Cardiac muscle cell (in vitro differentiated cells and primary cell): ENCODE data around the gene ERCC6L2. TPM values are rescaled to one million over a fixed set of nuclear protein-coding genes. Genes with fewer than 3 reads are reported as not detected.

Experiments used
- DNase-seq, 2 donors: peaks; one replicate each; pipeline versions ENCODE4 v3.0.0 to v3.0.0-alpha.2; 2010 to 2017; ENCODE audit warnings: low read depth in 1 of 2, low spot score in 1 of 2
- H3K27ac ChIP-seq: fragments of 200-600 bp; sonication (generic); 2 replicates; pipeline ENCODE4 v1.5.1; 2016
- H3K27me3 ChIP-seq: fragments of 200-600 bp; sonication (generic); 2 replicates; pipeline ENCODE4 v1.6.0; 2016; ENCODE audit warnings: control low read depth
- H3K36me3 ChIP-seq: fragments of 200-600 bp; sonication (generic); 2 replicates; pipeline ENCODE4 v1.5.1; 2016; ENCODE audit warnings: control low read depth
- H3K4me1 ChIP-seq: fragments of 200-600 bp; sonication (generic); 2 replicates; pipeline ENCODE4 v1.8.1; 2017; ENCODE audit warnings: low read depth, mild to moderate bottlenecking, mixed run types
- H3K4me3 ChIP-seq: fragments of 200-600 bp; sonication (generic); 2 replicates; pipeline ENCODE4 v1.5.1; 2016; ENCODE audit warnings: mild to moderate bottlenecking
- H3K9me3 ChIP-seq: fragments of 200-600 bp; sonication (generic); 2 replicates; pipeline ENCODE4 v1.5.1; 2017; ENCODE audit warnings: low read depth, mild to moderate bottlenecking, control low read depth
- CTCF ChIP-seq: IDR thresholded peaks from 2 replicates; pipeline ENCODE4 v1.5.1; 2012; ENCODE audit warnings: low read depth, mild to moderate bottlenecking, low read length
- polyA plus RNA-seq: library from polyadenylated mRNA; unstranded; fragments of >200 nt; fragmentation: Nextera tagmentation; extraction: Ambion mirVana; gene quantifications from 2 replicates; pipeline ENCODE4 v1.2.1, GENCODE V29; 2016
- total RNA-seq: library from RNA; depleted of rRNA; stranded (reverse); fragments of >200 nt; gene quantifications from 2 replicates; pipeline ENCODE4 v1.2.3, GENCODE V29; 2016

ERCC6L2 gene
- total and polyA plus RNA-seq, 2 experiments from 2014 or later = 22.7 to 52.5 TPM

GRCh38 chr9:95854386-95855020, 21.0 kb upstream of the ERCC6L2 start:
- Histone ChIP-seq H3K27me3 (no peaks in the 10 kb centered on the region), H3K4me1 (peaks cover 27% of the 10 kb centered on the region), H3K9me3 (no peaks in the 10 kb centered on the region), H3K4me3 (no peak overlapping the region), H3K27ac (no peak overlapping the region), H3K36me3 (no peaks in the 10 kb centered on the region)
- TF ChIP-seq CTCF = no peak
- DNase-seq = peak in 1 of 2 donors; percentile 78

- no peak overlapping the region for H3K4me3 ChIP-seq
- H3K4me1 ChIP-seq = peaks cover 27% of the 10 kb centered on the region
- H3K36me3 ChIP-seq = no peaks in the 10 kb centered on the region
Observed at GRCh38 chr9:95855961-95856360, 19.5 kb upstream of the ERCC6L2 start.

GRCh38 chr9:95857124-95857523, 18.4 kb upstream of the ERCC6L2 start:
- H3K27me3 ChIP-seq = no peaks in the 10 kb centered on the region
- H3K9me3 ChIP-seq = no peaks in the 10 kb centered on the region
- no peak for TF ChIP-seq CTCF
- H3K27ac ChIP-seq = peak overlapping the region; percentile 68
- H3K4me1 ChIP-seq = peaks cover 27% of the 10 kb centered on the region
- peak; percentile 17 to 90 for DNase-seq
- H3K4me3 ChIP-seq = no peak overlapping the region
- no peaks in the 10 kb centered on the region for H3K36me3 ChIP-seq

More at GRCh38 chr9:95855961-95856360, 19.5 kb upstream of the ERCC6L2 start:
- no peak for TF ChIP-seq CTCF
- Histone ChIP-seq H3K27me3 (no peaks in the 10 kb centered on the region), H3K9me3 (no peaks in the 10 kb centered on the region), H3K27ac (peak overlapping the region; percentile 16)
- DNase-seq = no peak

- DNase-seq = no peak
- no peaks in the 10 kb centered on the region for H3K27me3 ChIP-seq
- TF ChIP-seq CTCF = no peak
- H3K27ac ChIP-seq = peak overlapping the region; percentile 68
- no peaks in the 10 kb centered on the region for H3K36me3 ChIP-seq
- H3K4me1 ChIP-seq = peaks cover 27% of the 10 kb centered on the region
- H3K9me3 ChIP-seq = no peaks in the 10 kb centered on the region
- H3K4me3 ChIP-seq = no peak overlapping the region
Observed at GRCh38 chr9:95857896-95858295, 17.6 kb upstream of the ERCC6L2 start.

GRCh38 chr9:95862343-95862742, 13.1 kb upstream of the ERCC6L2 start:
- Histone ChIP-seq H3K27ac (no peak overlapping the region), H3K4me3 (no peak overlapping the region), H3K9me3 (no peaks in the 10 kb centered on the region), H3K36me3 (no peaks in the 10 kb centered on the region), H3K4me1 (peaks cover 10% of the 10 kb centered on the region), H3K27me3 (no peaks in the 10 kb centered on the region)
- TF ChIP-seq CTCF = no peak
- no peak for DNase-seq
